Left forelimb (tissue), 1 donor: ENCODE measurements around the gene KAZN.

ENCODE experiments used
- DNase-seq: peaks from one replicate; pipeline ENCODE4 v3.0.0-alpha.2; 2018; ENCODE audit warnings: low spot score

The KAZN gene

DNA sequence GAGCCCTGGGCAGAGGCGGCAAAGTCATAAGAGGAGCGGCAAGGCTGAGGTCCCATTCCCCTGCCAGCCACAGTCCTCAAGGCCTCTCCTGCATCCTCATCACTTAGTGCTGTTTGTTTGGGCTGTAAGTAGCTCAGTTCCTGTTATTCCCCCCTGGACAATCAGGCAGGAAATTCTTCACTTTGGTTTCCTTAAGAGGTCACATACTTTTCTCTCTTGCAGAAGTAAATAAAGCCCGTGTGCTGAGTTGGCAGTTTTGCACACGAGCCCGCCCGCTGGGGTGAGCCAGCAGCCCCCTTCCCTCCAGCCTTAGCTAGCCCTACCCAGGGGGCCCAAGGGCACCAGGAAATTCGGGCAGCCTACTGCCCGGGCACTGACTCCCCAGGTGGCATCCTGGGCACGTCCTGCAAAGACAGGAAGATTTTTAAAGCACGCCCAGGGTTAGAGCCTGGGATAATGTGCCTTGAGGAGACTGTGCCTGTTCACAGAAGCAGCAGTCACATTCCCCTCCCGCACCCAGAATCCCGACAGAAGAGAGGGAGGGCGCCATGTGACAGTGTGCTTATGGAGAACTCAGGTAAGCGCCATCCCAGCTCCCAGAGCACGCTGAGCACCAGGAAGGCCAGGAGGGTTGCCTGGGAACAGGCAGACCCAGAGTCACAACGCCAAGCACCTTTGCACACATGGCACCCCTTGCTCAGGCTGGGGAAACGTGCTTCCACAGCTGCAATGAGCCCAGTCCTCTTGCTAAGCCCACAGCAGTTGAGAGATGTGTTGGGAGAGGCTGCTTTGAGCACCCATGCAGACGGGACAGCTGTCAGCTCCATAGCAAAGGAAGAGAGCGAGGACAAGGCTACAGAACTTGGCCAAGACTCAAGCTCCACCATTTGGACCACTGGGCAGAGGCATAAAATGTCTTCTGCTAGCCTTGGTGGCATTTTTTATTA is 410.6 kb downstream of the KAZN start:
- no peak for DNase-seq

DNA sequence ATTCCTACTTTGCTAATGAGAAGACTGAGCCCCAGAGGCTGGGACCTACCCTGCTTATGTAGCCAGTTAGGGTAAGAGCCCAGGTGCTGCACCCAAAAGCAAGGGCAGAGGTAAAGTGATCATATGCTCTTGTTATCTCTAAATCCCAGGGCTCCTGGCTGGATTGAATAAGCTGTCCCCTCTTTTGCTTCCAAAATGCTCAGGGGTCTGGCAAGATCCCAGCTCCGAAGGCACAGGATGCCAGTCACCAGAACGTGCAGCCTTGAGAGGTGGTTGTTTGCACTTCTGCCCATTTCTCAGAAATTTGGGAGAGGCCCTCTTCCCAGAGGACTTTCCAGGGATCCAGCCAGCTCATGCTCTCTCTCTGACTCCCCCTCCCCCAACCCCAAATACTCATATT is 412.7 kb downstream of the KAZN start:
- no peak for DNase-seq

DNA sequence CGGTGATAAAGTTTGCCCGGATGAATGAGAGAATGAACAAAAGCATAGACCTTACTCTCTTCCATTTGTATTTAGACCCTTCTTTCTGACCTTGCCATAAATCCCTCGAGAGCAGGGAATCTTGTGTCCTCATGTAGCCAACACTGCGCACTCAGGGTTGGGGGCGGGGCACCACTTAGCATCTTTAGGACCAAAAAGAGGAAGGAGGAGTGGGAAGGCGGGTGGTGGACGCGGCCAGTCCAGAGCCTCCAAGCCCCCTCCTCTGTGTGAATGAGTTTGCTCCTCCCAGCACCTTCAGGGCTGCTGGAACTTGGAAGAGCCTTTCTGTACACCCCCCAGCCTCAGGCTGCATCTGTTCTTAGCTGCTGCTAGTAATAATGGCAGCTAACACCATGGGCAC is 413.2 kb downstream of the KAZN start:
- DNase-seq, result no peak

DNA sequence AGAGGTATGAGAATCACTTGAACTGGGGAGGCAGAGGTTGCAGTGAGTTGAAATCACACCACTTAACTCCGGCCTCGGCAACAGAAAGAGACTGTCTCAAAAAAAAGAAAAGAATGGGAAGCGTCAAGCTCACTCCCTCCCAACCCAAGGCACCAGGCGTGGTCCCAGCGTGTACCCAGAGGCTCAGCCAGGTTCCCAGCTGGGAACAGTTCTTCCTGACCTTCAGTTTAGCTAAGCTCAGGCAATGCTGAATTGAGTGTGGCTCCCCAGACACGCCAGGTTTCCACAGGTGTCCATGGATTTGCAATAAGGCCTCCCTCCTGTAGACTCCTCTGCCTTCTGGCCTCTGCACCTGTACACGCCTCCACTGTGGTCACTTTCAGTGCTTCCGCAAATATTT is 414.3 kb downstream of the KAZN start:
- no peak for DNase-seq

DNA sequence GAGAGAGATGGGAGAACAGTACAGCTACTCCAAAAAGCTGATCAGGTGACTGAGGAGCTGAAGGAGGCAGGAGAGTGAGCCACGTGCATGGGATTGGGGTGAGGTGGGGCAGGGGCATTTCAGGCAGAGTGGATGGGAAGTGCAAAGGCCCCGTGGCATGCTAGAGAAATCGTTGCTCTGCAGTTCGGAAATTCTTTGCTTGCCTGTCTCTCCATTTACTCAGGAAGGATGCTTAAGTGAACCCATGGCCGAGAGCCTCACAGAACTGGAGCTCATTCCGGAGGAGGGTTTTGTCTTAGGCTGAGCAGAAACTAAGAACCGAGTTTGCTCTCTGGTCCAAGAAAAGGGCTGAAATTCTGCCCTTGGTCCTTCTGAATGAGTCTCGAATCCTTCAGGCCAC is 415.3 kb downstream of the KAZN start:
- no peak for DNase-seq

DNA sequence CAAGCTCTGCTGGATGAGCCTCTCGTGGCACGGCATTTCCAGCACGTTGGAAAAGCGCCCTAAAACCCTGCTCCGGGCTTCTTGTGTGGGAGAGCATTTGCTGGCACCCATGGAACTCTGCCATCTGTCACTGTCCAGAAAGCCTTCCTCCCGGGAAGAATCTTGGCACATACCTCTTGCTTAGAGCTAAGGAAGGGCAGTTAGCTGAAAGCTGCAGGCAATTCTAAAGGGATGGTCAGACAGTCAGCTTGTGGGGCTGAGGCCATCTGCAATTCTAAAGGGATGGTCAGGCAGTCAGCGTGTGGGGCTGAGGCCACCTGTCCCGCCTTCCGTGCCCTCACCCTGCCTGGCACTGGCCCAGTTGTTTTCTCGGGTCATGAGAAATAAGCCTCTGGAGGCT is 416.0 kb downstream of the KAZN start:
- DNase-seq, result no peak

DNA sequence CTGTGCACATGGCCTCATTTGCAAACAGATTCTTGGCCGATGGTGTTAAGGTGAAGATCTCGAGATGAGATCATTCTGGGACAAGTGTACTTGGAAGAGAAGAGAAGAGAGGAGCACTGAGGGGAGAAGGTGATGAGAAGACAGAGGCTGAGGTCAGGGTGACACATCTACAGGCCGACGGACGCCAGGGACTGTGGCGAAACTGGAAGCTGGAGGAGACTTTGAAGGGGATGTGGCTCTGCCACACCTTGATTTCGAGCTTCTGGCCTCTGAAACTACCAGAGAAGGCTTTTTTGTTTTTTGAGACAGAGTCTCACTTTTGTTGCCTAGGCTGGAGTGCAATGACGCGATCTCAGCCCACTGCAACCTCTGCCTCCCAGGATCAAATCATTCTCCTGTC is 417.5 kb downstream of the KAZN start:
- DNase-seq, result no peak

DNA sequence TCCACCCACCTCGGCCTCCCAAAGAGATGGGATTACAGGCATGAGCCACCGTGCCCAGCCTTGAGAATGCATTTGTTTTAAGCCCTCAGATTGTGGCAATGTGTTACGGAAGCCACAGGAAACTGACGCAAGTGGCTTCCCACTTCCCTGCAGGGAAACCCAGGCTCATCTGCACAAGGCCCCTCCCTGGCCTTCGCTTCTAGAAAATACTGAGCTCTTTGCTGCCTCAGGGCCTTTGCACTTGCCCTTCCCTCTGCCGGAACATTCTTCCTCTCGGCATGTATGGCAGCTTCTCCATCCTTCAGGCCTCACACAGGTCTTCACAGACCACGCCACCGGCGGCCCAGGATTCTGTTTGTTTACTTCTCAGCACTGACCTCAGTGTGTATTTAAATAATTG is 418.0 kb downstream of the KAZN start:
- no peak for DNase-seq

DNA sequence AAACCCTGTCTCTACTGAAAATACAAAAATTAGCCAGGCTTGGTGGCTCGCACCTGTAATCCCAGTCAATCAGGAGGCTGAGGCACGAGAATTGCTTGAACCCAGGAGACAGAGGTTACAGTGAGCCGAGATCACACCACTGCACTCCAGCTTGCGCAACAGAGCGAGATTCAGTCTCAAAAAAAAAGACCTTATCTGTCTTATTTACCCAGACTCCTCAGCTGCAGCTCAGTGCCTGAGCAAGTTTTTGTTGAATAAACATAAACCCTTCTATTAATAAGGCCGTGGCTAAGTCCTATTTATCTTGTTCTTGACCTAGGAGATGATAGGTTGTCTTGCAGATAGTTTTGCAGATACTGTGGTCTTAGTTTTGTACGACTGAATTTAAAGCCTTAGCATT is 418.6 kb downstream of the KAZN start:
- no peak for DNase-seq

DNA sequence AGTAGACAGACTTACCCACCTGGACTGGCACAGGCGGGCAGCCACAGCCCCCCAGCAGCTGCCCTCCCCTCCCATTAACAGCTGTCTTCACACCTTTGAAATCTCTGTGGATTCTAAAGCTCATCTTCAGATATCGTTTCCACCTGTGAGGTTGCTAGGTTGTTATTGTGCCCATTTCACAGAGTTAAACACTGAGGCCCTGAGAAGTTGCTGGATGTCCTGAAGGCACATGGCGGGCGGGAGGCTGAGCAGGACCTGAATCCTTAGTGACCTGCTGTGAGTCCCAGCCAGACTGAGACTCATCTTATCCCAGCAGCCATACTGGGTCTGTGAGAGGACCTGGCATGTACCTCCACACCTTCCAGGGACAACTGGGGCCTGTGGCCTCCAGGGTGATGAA is 420.3 kb downstream of the KAZN start:
- no peak for DNase-seq

DNA sequence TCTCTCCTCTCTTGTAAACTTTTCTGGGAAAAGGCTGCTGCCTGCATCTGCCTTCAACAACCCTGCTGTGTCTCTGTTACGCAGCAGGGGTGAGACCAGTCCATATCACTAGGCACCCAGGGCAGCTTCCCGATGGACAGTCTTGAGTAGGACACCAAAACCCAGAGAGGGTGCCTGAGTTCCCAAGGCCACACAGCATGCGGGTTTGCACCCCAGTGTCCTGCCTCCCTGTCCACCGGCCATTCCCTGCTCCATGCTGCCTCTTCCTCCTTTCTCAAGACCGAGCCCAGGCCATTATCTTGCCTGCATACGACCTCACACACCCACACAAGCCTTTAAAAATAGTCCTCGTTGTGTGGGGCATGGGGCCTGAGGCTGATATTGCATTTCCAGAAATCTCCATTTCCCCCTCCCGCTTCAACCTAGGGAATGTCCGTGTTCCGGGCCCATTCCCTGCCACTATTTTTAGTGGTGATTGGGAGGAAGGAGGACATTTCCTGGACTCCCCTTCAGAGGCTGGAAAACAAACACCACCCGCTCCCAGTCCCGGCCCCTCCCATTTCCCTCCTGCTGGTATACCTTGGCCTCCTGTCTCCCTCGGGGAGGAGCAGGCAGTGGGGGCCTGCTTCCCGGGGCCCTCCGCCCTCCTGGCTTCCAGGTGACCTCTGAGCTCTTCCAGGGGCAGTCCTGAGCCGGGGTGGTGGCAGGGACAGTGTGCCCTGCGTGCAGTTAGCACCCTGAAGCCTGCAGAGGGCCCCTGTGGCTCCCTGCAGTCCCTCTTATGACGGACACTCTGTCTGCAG is 422.7 kb downstream of the KAZN start:
- DNase-seq, result no peak

DNA sequence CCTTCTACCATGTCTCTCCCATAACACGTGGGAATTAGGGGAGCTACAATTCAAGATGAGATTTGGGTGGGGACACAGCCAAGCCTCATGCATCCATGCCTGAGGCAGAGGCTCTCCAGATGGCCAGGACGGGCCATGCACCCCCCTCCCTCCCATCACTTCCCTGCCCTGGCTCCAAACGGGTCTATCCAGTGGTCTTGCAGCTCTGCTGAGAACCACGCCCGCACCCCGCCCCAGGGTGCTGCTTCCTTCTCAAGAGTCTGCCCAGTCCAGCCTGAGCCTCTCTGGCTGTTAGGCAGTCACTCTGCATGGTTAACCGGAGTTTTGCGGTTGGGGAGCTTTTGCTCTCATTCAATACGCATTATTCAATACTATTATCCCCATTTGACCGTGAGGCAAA is 423.6 kb downstream of the KAZN start:
- no peak for DNase-seq

DNA sequence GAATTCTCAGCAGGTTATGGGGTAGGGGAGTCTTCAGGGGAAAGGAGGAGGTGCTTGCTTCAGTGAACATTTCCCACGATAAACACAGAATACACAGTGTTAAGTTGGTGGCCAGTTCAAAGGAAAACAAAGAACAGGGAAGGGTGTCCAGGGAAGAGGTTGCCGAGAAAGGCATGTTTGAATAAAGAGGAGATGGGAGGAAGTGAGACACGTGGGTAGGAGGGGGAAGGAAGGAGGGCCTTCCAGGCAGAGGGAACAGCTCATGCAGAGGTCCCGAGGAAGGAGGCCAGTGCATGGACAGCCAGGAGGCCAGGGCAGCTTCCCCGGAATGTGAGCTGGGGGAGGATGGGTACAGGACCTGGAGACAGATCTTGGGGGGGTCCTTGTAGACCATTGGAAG is 424.7 kb downstream of the KAZN start:
- DNase-seq, result no peak

DNA sequence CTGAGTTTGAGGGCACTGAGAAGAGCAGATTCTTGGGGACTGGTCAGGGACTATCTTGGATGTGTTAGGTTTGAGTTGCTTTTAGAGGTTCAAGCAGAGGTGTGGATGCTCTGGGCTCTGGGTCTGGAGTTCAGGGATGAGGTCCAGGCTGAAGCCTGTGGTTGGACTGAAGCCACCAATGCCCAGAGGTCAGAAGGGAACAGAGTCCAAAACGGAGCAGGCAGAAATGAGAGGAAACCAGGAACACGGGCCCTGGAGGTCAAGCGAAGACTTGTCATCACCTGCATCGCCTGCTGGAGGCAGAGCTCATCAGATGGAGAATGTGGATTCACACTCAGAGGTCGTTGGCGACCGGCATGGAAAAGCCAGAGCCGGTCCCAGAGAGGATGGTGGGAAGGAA is 425.5 kb downstream of the KAZN start:
- no peak for DNase-seq

DNA sequence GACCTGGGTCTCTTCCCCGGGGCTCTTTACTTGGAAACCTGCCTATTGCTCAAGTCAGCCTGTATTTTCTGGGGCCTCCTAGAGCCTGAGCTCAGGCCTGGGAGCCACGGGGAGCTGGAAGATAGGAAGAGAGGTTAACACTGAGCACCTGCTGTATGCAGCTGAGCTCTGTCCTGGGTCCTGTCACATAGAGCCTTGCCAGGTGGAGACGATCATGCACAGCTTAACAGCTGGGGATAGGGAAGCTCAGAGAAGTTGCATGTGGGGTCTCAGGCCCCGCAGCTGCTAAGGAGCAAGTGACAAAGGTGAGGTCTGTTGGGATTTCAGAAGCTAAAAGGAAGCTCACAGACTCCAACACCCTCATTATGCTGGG is 427.6 kb downstream of the KAZN start:
- DNase-seq, result no peak

DNA sequence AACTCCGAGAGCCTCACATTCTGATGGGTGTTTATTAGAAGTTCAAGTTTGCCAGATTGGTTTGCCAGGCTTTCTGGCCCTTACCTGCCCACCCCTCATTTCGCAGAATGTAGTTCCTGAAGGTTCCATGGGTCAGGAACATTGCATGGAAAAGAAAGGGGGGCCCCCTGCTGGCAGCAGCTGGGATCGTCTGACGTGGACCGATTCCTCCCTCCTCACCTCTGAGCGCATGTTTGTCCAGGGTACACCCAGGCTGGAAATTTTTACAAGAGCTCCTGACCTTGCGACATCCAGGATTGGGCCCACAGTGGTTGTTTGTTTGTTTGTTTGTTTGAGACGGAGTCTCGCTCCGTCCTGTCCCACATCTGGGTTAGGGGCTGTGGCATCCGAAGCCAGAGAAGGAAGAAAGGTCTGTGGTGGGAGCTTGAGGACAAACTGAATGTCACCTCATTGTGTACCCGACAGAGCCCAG is 429.1 kb downstream of the KAZN start:
- peak; percentile 79 for DNase-seq

DNA sequence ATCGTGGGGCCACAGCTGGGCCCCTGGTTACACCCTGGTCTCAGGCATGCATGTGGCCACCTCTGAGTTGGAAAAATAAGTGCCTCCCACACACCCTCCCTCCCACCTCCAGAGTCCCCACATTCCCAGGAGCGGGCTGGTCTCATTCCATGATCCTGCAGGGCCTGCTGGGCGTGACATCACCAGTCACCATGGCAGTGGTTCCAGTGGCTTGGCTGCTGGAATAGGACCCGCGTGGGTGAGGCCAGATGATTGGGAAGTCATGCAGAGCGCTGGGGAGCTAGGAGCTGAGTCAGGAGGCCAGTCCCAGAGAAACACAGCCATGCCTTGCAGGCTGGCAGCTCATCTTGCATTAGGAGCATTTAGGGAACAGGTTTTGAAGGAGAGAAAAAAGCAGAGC is 429.6 kb downstream of the KAZN start:
- DNase-seq, result no peak

DNA sequence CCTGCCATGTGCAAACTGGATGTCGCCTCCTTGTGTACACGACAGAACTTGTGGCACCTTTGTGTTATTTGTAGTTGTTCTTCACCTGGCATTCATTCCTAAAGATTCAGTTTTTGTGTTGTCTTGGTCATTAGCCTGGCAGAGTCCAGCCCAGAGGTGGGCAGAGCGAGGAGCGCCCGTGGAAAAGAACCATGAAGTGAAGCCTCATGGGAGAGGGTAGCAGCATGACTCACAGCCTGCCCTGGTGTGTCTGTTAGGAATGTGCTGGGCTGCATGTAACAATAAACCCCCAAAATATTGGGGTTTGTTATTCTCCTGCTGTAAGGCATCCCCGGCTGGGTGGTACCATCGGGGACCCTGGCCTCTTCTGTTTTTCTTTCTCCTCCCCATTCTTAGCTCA is 430.1 kb downstream of the KAZN start:
- no peak for DNase-seq

DNA sequence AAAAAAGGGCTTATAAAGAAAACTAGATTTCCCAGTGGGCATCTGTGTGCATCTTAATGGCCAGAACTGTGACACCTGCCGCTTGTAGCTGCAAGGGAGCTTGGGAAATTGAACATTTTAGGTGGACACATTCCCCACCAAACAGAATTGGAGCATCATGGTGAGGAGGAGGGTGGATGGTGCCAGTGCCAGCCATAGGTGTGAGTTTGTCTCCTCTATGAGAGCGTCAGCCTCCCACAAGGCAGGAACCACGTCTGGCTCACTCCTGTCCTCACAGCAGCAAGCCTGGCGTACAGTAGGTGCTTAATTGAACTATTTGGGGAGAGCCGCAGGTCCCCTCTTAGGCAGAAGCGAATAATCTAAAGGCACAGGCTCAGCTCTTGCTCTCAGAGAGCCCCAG is 430.6 kb downstream of the KAZN start:
- DNase-seq, result no peak

DNA sequence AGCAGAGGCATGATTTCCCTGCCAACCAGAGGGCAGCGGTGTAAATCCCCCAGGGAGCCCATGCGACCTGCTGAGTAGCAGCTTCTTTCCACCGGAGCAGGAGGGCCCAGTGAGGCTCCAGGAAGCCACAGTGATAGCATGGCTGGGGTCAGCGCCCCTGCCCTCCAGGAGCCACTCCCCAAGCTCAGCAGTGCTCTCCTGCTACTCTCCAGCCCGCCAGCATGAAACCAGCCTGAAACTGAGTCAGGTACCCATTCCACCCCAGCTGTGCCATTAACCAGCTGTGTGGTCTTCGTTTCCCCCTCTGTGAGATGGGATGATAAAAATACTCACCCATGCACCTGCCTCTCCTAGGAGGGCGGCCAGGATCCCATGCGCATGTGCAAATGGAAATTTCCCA is 431.3 kb downstream of the KAZN start:
- no peak for DNase-seq

DNA sequence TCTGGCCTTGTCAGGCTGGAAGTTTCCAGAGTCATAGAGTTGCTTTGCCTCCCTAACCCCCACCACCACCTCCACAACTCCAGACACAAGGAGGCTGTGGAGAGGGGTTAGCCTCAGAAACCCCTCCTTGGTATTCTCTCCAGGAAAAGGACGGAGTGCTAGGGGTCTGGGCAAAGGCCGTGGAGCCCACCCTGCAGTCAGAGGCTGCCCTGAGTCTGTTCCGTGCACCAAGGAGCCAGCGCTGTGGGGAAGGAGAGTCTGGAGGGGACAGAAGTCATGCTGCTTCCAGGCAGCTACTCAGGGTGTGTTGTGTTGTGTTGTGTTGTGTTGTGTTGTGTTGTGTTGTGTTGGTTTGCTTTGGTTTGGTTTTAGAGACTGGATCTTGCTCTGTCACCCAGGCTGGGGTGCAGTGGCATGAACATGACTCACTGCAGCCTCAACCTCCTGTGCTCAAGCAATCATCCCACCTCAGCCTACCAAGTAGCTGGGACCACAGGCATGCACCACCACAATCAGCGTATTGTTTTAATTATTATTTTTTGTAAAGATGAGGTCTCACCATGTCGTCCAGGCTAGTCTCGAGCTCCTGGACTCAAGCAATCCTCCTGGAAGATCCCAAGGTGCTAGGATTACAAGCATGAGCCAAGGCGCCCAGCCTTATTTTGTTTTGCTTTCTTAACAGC is 432.9 kb downstream of the KAZN start:
- no peak for DNase-seq

DNA sequence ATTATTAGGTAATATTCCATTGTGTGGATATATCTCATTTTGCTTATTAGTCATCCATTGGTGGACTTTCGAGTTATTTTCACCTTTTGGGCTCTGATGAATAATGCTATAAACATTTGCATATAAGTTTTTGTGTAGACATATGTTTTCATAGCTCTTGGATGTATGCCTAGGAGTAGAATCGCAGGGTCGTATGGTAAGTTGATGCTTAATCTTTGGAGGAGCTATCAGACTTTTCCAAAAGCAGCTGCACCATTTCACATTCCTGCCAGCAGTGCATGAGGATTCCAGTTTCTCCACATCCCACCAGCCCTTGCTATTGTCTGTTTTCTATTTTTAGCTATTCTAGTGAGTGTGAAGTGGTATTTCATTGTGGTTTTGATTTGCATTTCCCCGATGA is 434.8 kb downstream of the KAZN start:
- DNase-seq, result no peak

DNA sequence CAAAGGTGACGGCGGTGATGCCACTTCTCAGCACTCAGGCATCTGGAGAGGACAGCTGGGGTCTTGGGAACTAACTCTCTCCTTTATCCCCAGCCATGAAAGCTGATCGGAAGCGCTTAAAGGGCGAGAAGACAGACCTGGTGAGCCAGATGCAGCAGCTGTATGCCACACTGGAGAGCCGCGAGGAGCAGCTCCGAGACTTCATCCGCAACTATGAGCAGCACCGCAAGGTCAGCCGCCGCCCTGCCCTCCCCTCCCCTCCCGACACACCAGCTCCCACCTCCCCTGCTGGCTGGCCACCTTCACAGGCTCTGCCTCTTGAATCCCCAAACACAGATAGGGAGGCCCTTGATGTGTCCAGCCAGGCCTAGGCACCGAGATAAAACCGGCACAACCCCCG is 436.2 kb downstream of the KAZN start:
- DNase-seq, result no peak
